Adipocyte (in vitro differentiated cells): ENCODE data around the gene MAP4K4.

Source experiments
- DNase-seq: peaks from one replicate; pipeline ENCODE4 v3.0.0-alpha.2; 2015; ENCODE audit warnings: low read depth
- H3K27me3 ChIP-seq: replicated peaks from 2 replicates; pipeline ENCODE4 v1.7.0; 2013; ENCODE audit warnings: mild to moderate bottlenecking, low read length, moderate library complexity; ENCODE audit not compliant: control insufficient read depth, insufficient read depth
- H3K36me3 ChIP-seq: 2 replicates; pipeline ENCODE4 v1.7.0; 2013; ENCODE audit warnings: low read length, mild to moderate bottlenecking, moderate library complexity; ENCODE audit not compliant: control insufficient read depth, insufficient read depth, severe bottlenecking
- H3K4me1 ChIP-seq: 2 replicates; pipeline ENCODE4 v1.7.0; 2013; ENCODE audit warnings: mild to moderate bottlenecking, low read length, moderate library complexity; ENCODE audit not compliant: control insufficient read depth, insufficient read depth
- H3K4me3 ChIP-seq: 2 replicates; pipeline ENCODE4 v1.7.0; 2013; ENCODE audit warnings: mild to moderate bottlenecking, low read length, moderate library complexity
- H3K9ac ChIP-seq: 2 replicates; pipeline ENCODE4 v1.7.0; 2013; ENCODE audit warnings: mild to moderate bottlenecking, low read length, moderate library complexity
- H3K9me3 ChIP-seq: 2 replicates; pipeline ENCODE4 v1.7.0; 2013; ENCODE audit warnings: mild to moderate bottlenecking, low read length, moderate library complexity; ENCODE audit not compliant: control insufficient read depth

MAP4K4 gene

DNA sequence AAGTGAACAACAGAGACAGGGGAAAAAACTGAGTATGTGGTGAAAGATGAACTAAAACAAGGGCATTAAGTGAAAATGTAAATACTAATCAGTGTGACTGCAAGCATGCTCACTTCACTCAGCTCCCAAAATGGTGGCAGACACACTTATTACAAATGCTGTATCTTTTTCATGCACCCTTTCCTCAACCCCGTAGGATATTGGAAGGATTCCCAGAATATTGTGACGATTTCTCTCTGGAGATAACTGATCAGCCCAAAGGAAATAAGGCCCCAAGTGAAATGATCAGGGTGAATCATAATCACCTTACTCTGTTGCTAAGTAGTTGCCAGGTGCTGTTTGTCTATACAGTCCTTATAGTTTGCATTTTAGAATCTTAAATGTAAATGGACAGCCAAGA lies 155.3 kb downstream of the MAP4K4 start:
- no peaks in the 10 kb centered on the region for H3K9me3 ChIP-seq
- no peaks in the 10 kb centered on the region for H3K27me3 ChIP-seq
- H3K4me1 ChIP-seq, result peaks cover 32% of the 10 kb centered on the region
- no peak overlapping the region for H3K4me3 ChIP-seq
- peaks cover 72% of the 10 kb centered on the region for H3K36me3 ChIP-seq
- no peak for DNase-seq
- H3K9ac ChIP-seq, result no peak overlapping the region

DNA sequence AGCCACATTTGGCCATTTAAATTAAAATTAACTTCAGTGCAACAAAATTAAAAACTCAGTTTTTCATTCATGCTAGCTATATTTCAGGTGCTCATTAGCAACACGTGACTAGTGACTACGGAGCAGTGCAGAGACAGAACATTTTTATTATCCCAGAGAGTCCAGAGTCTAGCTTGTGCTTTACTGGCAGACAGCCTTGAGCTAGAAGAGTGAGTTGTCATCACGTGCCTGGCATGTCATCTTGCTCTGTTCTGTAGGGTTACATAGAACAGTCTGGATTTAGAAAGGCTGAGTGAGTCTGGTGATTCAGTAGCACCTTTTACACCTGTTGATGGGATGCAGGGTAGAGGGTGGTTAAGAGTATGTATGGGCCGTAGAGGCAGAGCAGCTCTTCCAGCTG lies 157.4 kb downstream of the MAP4K4 start:
- no peak for DNase-seq
- no peaks in the 10 kb centered on the region for H3K9me3 ChIP-seq
- H3K9ac ChIP-seq, result no peak overlapping the region
- peaks cover 17% of the 10 kb centered on the region for H3K4me1 ChIP-seq
- H3K27me3 ChIP-seq, result no peaks in the 10 kb centered on the region
- no peak overlapping the region for H3K4me3 ChIP-seq
- peaks cover 77% of the 10 kb centered on the region for H3K36me3 ChIP-seq

DNA sequence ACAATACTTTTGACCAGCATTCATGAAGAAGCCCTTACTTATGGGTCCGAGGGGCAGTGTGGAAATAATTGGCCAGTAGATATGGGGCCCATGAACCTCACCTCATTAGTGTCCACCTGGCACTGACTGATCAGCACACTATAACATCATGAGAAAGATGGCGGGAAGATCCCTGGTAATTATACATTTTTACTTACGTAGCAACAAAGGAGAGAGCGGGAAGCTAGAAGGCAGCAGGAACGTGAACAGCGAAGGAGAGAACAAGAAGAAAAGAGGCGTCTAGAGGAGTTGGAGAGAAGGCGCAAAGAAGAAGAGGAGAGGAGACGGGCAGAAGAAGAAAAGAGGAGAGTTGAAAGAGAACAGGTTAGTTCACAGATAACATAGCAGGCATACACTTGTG lies 158.3 kb downstream of the MAP4K4 start:
- Histone ChIP-seq H3K4me1 (peaks cover 8% of the 10 kb centered on the region), H3K9ac (no peak overlapping the region), H3K27me3 (no peaks in the 10 kb centered on the region), H3K9me3 (no peaks in the 10 kb centered on the region), H3K36me3 (peaks cover 79% of the 10 kb centered on the region), H3K4me3 (no peak overlapping the region)
- DNase-seq, result no peak

DNA sequence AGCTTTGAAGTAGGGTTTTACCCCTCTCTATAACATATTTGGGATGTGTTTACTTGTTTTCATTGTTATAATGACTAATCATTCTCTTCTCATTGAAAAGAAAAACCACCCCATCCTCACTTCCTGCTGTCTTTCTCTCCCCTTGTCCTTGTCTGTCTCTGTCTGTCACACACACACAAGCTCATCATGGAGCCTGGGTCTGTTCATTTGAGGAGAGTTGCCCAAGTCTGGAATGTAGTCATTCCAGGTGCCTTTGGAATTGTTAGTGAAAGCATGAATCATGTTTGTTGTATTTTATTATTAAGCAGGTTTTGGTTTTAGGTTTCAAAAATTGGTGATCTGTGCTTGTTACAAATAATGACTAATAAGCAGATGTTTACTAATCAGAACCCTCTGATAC lies 160.7 kb downstream of the MAP4K4 start:
- DNase-seq, result no peak
- peaks cover 84% of the 10 kb centered on the region for H3K36me3 ChIP-seq

GRCh38 chr2:101858910-101859309 lies 161.4 kb downstream of the MAP4K4 start:
- no peak for DNase-seq
- H3K36me3 ChIP-seq, result peaks cover 84% of the 10 kb centered on the region
- no peaks in the 10 kb centered on the region for H3K27me3 ChIP-seq
- H3K9ac ChIP-seq, result no peak overlapping the region
- H3K4me3 ChIP-seq, result no peak overlapping the region
- H3K4me1 ChIP-seq, result peaks cover 6% of the 10 kb centered on the region
- no peaks in the 10 kb centered on the region for H3K9me3 ChIP-seq

More for the DNA sequence above, 160.7 kb downstream of the MAP4K4 start:
- Histone ChIP-seq H3K9ac (no peak overlapping the region), H3K4me1 (peaks cover 6% of the 10 kb centered on the region), H3K4me3 (no peak overlapping the region), H3K27me3 (no peaks in the 10 kb centered on the region), H3K9me3 (no peaks in the 10 kb centered on the region)

- no peak overlapping the region for H3K9ac ChIP-seq
- no peak overlapping the region for H3K4me3 ChIP-seq
- H3K36me3 ChIP-seq, result peaks cover 84% of the 10 kb centered on the region
- no peaks in the 10 kb centered on the region for H3K27me3 ChIP-seq
- peaks cover 6% of the 10 kb centered on the region for H3K4me1 ChIP-seq
- no peak for DNase-seq
- no peaks in the 10 kb centered on the region for H3K9me3 ChIP-seq
These were observed 162.1 kb downstream of the MAP4K4 start for GRCh38 chr2:101859604-101860003.

- Histone ChIP-seq H3K36me3 (peaks cover 84% of the 10 kb centered on the region), H3K4me3 (no peak overlapping the region)
- DNase-seq, result no peak
These were observed 162.7 kb downstream of the MAP4K4 start for GRCh38 chr2:101860157-101860556.

GRCh38 chr2:101860782-101861181 lies 163.3 kb downstream of the MAP4K4 start:
- Histone ChIP-seq H3K9me3 (no peaks in the 10 kb centered on the region), H3K36me3 (peaks cover 86% of the 10 kb centered on the region), H3K4me1 (no peaks in the 10 kb centered on the region), H3K4me3 (no peak overlapping the region), H3K9ac (no peak overlapping the region), H3K27me3 (no peaks in the 10 kb centered on the region)
- no peak for DNase-seq

More at GRCh38 chr2:101860157-101860556, 162.7 kb downstream of the MAP4K4 start:
- H3K9me3 ChIP-seq, result no peaks in the 10 kb centered on the region
- no peak overlapping the region for H3K9ac ChIP-seq
- peaks cover under 1% of the 10 kb centered on the region for H3K4me1 ChIP-seq
- no peaks in the 10 kb centered on the region for H3K27me3 ChIP-seq

DNA sequence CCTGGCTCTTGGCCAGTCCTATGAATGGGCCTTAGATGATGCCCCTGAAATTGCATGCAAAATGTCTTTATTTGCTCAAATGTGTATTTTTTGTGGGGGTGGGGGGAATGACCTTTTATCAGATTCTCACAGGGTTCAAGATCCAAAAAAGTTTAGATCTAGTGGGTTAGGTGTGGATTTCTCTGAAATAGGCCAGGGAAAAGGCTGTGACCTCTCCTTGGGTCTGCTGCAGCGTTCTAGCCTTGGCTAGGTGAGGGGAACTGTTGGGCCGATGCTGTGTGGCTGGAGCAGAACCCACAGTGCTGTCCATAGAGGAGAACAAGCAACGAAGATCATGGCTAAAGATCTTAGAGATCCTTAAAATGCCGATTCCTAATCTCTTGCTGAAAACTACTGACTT lies 163.9 kb downstream of the MAP4K4 start:
- Histone ChIP-seq H3K9ac (no peak overlapping the region), H3K9me3 (no peaks in the 10 kb centered on the region), H3K27me3 (no peaks in the 10 kb centered on the region), H3K4me1 (no peaks in the 10 kb centered on the region), H3K4me3 (no peak overlapping the region), H3K36me3 (peaks cover 86% of the 10 kb centered on the region)
- no peak for DNase-seq

DNA sequence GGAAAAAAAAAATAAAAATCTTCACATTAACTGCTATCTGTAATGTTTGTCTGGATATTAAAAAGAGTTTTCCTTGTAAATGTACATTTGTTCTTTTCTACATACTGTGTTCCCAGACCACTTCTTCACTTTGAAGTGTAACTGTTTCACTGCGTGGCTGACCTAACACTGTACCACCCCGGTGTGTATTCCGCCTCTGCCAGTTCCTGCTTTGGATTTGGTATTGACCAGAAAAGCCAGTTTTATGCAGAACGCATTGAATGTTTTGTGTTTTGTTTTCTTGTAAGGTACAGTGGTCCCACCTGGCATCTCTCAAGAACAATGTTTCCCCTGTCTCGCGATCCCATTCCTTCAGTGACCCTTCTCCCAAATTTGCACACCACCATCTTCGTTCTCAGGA lies 166.0 kb downstream of the MAP4K4 start:
- H3K9me3 ChIP-seq, result no peaks in the 10 kb centered on the region
- no peaks in the 10 kb centered on the region for H3K27me3 ChIP-seq
- H3K36me3 ChIP-seq, result peaks cover 96% of the 10 kb centered on the region
- no peak overlapping the region for H3K4me3 ChIP-seq
- H3K9ac ChIP-seq, result no peak overlapping the region
- no peaks in the 10 kb centered on the region for H3K4me1 ChIP-seq
- DNase-seq, result no peak

DNA sequence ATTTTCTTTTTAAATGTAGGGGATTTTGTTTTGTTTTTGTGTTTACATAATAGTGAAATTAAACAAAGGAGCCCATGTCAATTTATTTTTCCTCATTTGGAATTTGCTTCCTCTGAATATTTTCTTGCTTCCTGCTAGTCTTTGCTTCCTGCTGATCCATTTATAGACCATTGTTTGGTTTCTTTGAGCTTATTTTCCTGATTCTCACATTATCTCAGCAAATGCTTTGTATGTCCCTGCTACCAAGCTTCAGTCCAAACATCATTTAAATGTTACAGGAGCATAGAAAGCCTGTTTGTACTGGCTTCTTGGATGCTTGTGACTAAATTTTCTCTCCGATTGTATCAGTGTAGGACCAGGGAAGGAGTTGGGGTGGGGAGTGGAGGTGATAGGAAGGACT lies 166.9 kb downstream of the MAP4K4 start:
- Histone ChIP-seq H3K4me3 (no peak overlapping the region), H3K27me3 (no peaks in the 10 kb centered on the region), H3K9ac (no peak overlapping the region), H3K9me3 (no peaks in the 10 kb centered on the region), H3K4me1 (no peaks in the 10 kb centered on the region), H3K36me3 (peaks cover 94% of the 10 kb centered on the region)
- no peak for DNase-seq

DNA sequence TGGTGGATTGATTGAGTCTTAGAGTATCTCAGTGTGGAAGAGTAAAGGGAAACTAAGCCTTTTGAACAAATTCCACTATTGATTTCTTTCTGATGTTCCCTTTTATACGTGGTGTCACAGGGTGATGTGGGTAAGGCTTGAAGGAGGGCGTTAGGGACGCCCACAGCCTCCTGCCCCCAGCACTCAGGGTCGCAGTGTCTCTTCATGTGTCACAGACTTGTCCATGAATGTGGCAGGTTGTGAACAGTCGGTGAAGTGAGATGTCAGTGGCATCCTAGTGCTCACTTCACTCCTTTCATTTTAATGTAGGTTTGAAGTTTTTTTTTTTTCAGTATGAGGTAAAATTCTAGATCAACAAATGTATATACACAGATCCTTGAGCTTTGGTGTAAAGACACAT lies 171.0 kb downstream of the MAP4K4 start:
- H3K9ac ChIP-seq, result no peak overlapping the region
- H3K27me3 ChIP-seq, result no peaks in the 10 kb centered on the region
- H3K4me3 ChIP-seq, result no peak overlapping the region
- no peak for DNase-seq
- H3K4me1 ChIP-seq, result peaks cover 19% of the 10 kb centered on the region
- peaks cover 96% of the 10 kb centered on the region for H3K36me3 ChIP-seq
- H3K9me3 ChIP-seq, result no peaks in the 10 kb centered on the region
